Superior temporal gyrus (tissue), 1 donor: Measurements from ENCODE around the gene SASH1.

Experiments used
- DNase-seq: peaks from one replicate; pipeline ENCODE4 v3.0.0-alpha.2; 2016; ENCODE audit errors: extremely low spot score

Gene SASH1

GRCh38 chr6:148457137-148457842, 114.7 kb downstream of the SASH1 start:
- no peak for DNase-seq

- no peak for DNase-seq
Observed at GRCh38 chr6:148457843-148458159, 115.2 kb downstream of the SASH1 start.

- no peak for DNase-seq
Observed at GRCh38 chr6:148459238-148459637, 116.6 kb downstream of the SASH1 start.

GRCh38 chr6:148460876-148461646, 118.4 kb downstream of the SASH1 start:
- no peak for DNase-seq

- DNase-seq = no peak
Observed at GRCh38 chr6:148461986-148462577, 119.4 kb downstream of the SASH1 start.

GRCh38 chr6:148463671-148464070, 121.0 kb downstream of the SASH1 start:
- DNase-seq = no peak

GRCh38 chr6:148464319-148465010, 121.8 kb downstream of the SASH1 start:
- peak; percentile 96 for DNase-seq

GRCh38 chr6:148465011-148465335, 122.3 kb downstream of the SASH1 start:
- no peak for DNase-seq

GRCh38 chr6:148465670-148466069, 123.0 kb downstream of the SASH1 start:
- DNase-seq = no peak

- DNase-seq = no peak
Observed at GRCh38 chr6:148466158-148466557, 123.5 kb downstream of the SASH1 start.

GRCh38 chr6:148467926-148468325, 125.3 kb downstream of the SASH1 start:
- DNase-seq = no peak

- no peak for DNase-seq
Observed at GRCh38 chr6:148470156-148470555, 127.5 kb downstream of the SASH1 start.

GRCh38 chr6:148470606-148471465, 128.2 kb downstream of the SASH1 start:
- no peak for DNase-seq

- no peak for DNase-seq
Observed at GRCh38 chr6:148471624-148472159, 129.1 kb downstream of the SASH1 start.

GRCh38 chr6:148472171-148473105, 129.8 kb downstream of the SASH1 start:
- DNase-seq = peak; percentile 57

GRCh38 chr6:148479497-148479896, 136.9 kb downstream of the SASH1 start:
- no peak for DNase-seq

- no peak for DNase-seq
Observed at GRCh38 chr6:148487461-148487860, 144.8 kb downstream of the SASH1 start.

GRCh38 chr6:148491638-148492251, 149.1 kb downstream of the SASH1 start:
- no peak for DNase-seq

GRCh38 chr6:148492654-148493290, 150.1 kb downstream of the SASH1 start:
- DNase-seq = no peak
